ENCODE results near the gene SLCO1B1. TPM values are rescaled to one million over a fixed set of nuclear protein-coding genes. Genes with fewer than 3 reads are reported as not detected.
"Not testable (repeated sequence)": the region's sequence is repeated elsewhere in the genome, so short reads cannot be mapped to it uniquely, and the experiment has no call there.

SLCO1B1 gene
- total RNA-seq, 4 donors from 2014 or later = 0.16 to 0.47 TPM; not detected in 2

- no peak for TF ChIP-seq CTCF (IDR thresholded peaks at IDR 0.05 in 4 of 5, conservative IDR thresholded peaks at IDR 0.05 in 1 of 5)
- no peak for TF ChIP-seq POLR2A (IDR thresholded peaks at IDR 0.05)
- Histone ChIP-seq H3K36me3 (no peaks in the 10 kb centered on the region), H3K4me1 (no peaks in the 10 kb centered on the region), H3K4me3 (no peak overlapping the region), H3K9me3 (no peaks in the 10 kb centered on the region), H3K27me3 (no peaks in the 10 kb centered on the region), H3K27ac (no peak overlapping the region)
- ATAC-seq = no peak
- DNase-seq = no peak
- intact Hi-C loops (cut with DNase I; ENCODE audit: low total_unique reads) (no loop called here), in situ Hi-C loops (cut with MboI; ENCODE audit: low sequenced_read_pairs in 4 of 4) (no loop called here)
Observed at GRCh38 chr12:21144309-21144708, 13.3 kb downstream of the SLCO1B1 start.

GRCh38 chr12:21149861-21150260 is 18.9 kb downstream of the SLCO1B1 start:
- in situ Hi-C loops (cut with MboI; ENCODE audit: low sequenced_read_pairs in 4 of 4); H3K27ac ChIP-seq; H3K9me3 ChIP-seq; H3K4me3 ChIP-seq; DNase-seq; ATAC-seq; H3K27me3 ChIP-seq; intact Hi-C loops (cut with DNase I; ENCODE audit: low total_unique reads); H3K36me3 ChIP-seq; H3K4me1 ChIP-seq: not testable (repeated sequence)

- in situ Hi-C loops (cut with MboI; ENCODE audit: low sequenced_read_pairs in 4 of 4) = no loop called here
- Histone ChIP-seq H3K27me3 (no peaks in the 10 kb centered on the region), H3K36me3 (no peaks in the 10 kb centered on the region), H3K4me3 (no peak overlapping the region), H3K27ac (no peak overlapping the region), H3K9me3 (no peaks in the 10 kb centered on the region), H3K4me1 (no peaks in the 10 kb centered on the region)
- intact Hi-C loops (cut with DNase I; ENCODE audit: low total_unique reads) = no loop called here
- no peak for ATAC-seq
- DNase-seq = no peak
- TF ChIP-seq CTCF (IDR thresholded peaks at IDR 0.05 in 4 of 5, conservative IDR thresholded peaks at IDR 0.05 in 1 of 5) = no peak
Observed at GRCh38 chr12:21151184-21151583, 20.2 kb downstream of the SLCO1B1 start.

- no peak for DNase-seq
- Histone ChIP-seq H3K27ac (no peak overlapping the region), H3K4me1 (no peaks in the 10 kb centered on the region), H3K4me3 (no peak overlapping the region), H3K9me3 (no peaks in the 10 kb centered on the region), H3K36me3 (no peaks in the 10 kb centered on the region), H3K27me3 (no peaks in the 10 kb centered on the region)
- no peak for ATAC-seq
- TF ChIP-seq CTCF (IDR thresholded peaks at IDR 0.05 in 4 of 5, conservative IDR thresholded peaks at IDR 0.05 in 1 of 5) (no peak), POLR2A (IDR thresholded peaks at IDR 0.05) (no peak)
- intact Hi-C loops (cut with DNase I; ENCODE audit: low total_unique reads) = no loop called here
- in situ Hi-C loops (cut with MboI; ENCODE audit: low sequenced_read_pairs in 4 of 4) = no loop called here
Observed at GRCh38 chr12:21155522-21156351, 24.7 kb downstream of the SLCO1B1 start.

- no peak overlapping the region for H3K4me3 ChIP-seq
Observed at GRCh38 chr12:21165048-21165447, 34.1 kb downstream of the SLCO1B1 start.

More at GRCh38 chr12:21165048-21165447, 34.1 kb downstream of the SLCO1B1 start:
- no peak for ATAC-seq
- Histone ChIP-seq H3K36me3 (no peaks in the 10 kb centered on the region), H3K27me3 (no peaks in the 10 kb centered on the region), H3K9me3 (no peaks in the 10 kb centered on the region), H3K4me1 (no peaks in the 10 kb centered on the region), H3K27ac (no peak overlapping the region)
- in situ Hi-C loops (cut with MboI; ENCODE audit: low sequenced_read_pairs in 4 of 4) (no loop called here), intact Hi-C loops (cut with DNase I; ENCODE audit: low total_unique reads) (no loop called here)
- TF ChIP-seq CTCF (IDR thresholded peaks at IDR 0.05 in 4 of 5, conservative IDR thresholded peaks at IDR 0.05 in 1 of 5) = no peak
- no peak for TF ChIP-seq POLR2A (IDR thresholded peaks at IDR 0.05)
- no peak for DNase-seq

Data from gastrocnemius medialis (tissue), 4 donors.